Ishikawa (cell line): ENCODE data around the gene TPK1.

Source experiments
- CEBPB ChIP-seq: IDR thresholded peaks from 2 replicates; pipeline ENCODE4 v1.6.1; 2012
- CREB1 ChIP-seq: IDR thresholded peaks from 2 replicates; pipeline ENCODE4 v1.6.1; 2012; ENCODE audit warnings: low read depth
- EGR1 ChIP-seq: IDR thresholded peaks from 2 replicates; pipeline ENCODE4 v1.6.1; 2012
- EP300 ChIP-seq: IDR thresholded peaks from 2 replicates; pipeline ENCODE4 v1.6.1; 2012; ENCODE audit warnings: borderline replicate concordance
- FOXM1 ChIP-seq: IDR thresholded peaks from 2 replicates; pipeline ENCODE4 v1.6.1; 2012; ENCODE audit warnings: low read depth, borderline replicate concordance
- NFIC ChIP-seq: IDR thresholded peaks from 2 replicates; pipeline ENCODE4 v1.6.1; 2012
- RAD21 ChIP-seq: IDR thresholded peaks from 2 replicates; pipeline ENCODE4 v1.6.1; 2012; ENCODE audit warnings: low read depth
- TAF1 ChIP-seq: IDR thresholded peaks from 2 replicates; pipeline ENCODE4 v1.6.1; 2012; ENCODE audit warnings: low read depth, mild to moderate bottlenecking
- TCF12 ChIP-seq: IDR thresholded peaks from 2 replicates; pipeline ENCODE4 v1.6.1; 2012; ENCODE audit warnings: low read depth
- TEAD4 ChIP-seq: IDR thresholded peaks from 2 replicates; pipeline ENCODE4 v1.6.1; 2012
- YY1 ChIP-seq: IDR thresholded peaks from 2 replicates; pipeline ENCODE4 v1.6.1; 2012; ENCODE audit warnings: low read depth
- ZBTB7A ChIP-seq: IDR thresholded peaks from 2 replicates; pipeline ENCODE4 v1.6.1; 2012; ENCODE audit warnings: low read depth
- TF ChIP-seq, protein P1 (sequence below): IDR thresholded peaks from 2 replicates; pipeline ENCODE4 v1.6.1; 2012; ENCODE audit warnings: low read depth, mild to moderate bottlenecking
- TF ChIP-seq, protein P2 (sequence below): IDR thresholded peaks from 2 replicates; pipeline ENCODE4 v1.6.1; 2012
- TF ChIP-seq, protein P3 (sequence below): IDR thresholded peaks from 2 replicates; pipeline ENCODE4 v1.6.1; 2012

Gene TPK1

DNA sequence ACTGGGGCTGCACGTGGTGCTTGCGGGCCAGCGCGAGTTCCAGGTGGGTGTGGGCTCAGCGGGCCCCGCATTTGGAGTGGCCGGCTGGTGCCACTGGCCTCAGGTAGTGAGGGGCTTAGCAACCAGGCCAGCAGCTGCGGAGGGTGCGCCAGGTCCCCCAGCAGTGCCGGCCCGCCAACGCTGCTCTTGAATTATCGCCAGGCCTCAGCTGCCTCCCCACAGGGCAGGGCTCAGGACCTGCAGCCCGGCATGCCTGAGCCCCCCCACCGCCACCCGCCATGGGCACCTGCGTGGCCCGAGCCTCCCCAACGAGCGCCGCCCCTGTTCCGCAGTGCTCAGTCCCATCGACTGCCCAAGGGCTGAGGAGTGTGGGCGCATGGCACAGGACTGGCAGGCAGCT lies 185.4 kb downstream of the TPK1 start:
- TF ChIP-seq EGR1 (no peak), TAF1 (no peak), RAD21 (no peak)
- TF ChIP-seq, protein P1, sequence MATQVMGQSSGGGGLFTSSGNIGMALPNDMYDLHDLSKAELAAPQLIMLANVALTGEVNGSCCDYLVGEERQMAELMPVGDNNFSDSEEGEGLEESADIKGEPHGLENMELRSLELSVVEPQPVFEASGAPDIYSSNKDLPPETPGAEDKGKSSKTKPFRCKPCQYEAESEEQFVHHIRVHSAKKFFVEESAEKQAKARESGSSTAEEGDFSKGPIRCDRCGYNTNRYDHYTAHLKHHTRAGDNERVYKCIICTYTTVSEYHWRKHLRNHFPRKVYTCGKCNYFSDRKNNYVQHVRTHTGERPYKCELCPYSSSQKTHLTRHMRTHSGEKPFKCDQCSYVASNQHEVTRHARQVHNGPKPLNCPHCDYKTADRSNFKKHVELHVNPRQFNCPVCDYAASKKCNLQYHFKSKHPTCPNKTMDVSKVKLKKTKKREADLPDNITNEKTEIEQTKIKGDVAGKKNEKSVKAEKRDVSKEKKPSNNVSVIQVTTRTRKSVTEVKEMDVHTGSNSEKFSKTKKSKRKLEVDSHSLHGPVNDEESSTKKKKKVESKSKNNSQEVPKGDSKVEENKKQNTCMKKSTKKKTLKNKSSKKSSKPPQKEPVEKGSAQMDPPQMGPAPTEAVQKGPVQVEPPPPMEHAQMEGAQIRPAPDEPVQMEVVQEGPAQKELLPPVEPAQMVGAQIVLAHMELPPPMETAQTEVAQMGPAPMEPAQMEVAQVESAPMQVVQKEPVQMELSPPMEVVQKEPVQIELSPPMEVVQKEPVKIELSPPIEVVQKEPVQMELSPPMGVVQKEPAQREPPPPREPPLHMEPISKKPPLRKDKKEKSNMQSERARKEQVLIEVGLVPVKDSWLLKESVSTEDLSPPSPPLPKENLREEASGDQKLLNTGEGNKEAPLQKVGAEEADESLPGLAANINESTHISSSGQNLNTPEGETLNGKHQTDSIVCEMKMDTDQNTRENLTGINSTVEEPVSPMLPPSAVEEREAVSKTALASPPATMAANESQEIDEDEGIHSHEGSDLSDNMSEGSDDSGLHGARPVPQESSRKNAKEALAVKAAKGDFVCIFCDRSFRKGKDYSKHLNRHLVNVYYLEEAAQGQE: no peak
- TF ChIP-seq, protein P2, sequence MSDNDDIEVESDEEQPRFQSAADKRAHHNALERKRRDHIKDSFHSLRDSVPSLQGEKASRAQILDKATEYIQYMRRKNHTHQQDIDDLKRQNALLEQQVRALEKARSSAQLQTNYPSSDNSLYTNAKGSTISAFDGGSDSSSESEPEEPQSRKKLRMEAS: no peak
- TF ChIP-seq, protein P3, sequence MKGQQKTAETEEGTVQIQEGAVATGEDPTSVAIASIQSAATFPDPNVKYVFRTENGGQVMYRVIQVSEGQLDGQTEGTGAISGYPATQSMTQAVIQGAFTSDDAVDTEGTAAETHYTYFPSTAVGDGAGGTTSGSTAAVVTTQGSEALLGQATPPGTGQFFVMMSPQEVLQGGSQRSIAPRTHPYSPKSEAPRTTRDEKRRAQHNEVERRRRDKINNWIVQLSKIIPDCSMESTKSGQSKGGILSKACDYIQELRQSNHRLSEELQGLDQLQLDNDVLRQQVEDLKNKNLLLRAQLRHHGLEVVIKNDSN: no peak

DNA sequence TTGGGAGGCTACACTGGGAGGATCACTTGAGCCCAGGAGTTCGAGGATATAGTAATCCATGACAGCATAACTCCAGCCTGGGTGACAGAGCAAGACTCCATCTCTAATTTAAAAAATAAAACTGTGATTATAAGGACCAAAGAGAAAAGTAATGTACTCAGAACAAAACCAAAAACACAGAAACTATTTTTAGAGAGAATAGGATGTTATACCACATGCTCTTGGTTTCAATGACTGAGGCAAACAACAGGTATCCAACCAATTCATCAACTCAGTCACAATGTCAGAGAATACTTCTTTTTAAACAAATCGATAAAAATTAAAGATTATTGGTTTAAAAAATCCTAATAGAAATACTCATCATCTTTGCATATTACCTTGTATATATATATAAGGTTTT lies 186.7 kb downstream of the TPK1 start:
- no peak for TF ChIP-seq YY1

DNA sequence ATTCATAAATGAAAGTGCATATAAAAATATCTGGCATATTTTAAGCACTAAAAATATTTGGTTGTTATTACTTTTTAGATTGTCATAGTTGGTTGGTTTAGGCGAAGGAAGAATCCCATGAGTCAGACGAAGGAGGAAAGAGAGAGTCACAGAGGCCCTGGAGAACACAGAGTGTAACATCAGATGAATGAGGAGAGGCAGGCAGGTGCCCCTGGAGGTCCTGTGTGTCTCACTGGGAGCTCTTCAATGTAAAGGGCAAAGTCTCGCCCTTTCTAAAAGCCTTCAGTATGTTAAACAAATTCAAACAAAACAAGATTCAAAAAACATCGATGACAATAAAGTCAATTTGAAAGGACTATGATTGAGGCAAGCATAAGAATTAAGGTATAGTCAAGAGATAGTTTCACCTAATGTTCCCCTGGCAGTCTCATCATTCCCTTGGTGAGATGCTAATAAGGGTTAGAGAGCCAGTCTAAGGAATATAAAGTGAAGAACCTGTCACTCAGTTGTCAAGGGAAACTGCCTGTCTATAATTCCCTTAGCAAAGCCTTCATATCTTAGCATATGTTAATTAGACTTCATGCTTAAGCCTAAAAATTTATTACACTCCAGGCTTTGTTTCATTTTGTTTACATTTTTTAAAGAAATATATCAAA lies 194.3 kb downstream of the TPK1 start:
- TF ChIP-seq TEAD4: no peak
- TF ChIP-seq FOXM1: no peak
- no peak for TF ChIP-seq ZBTB7A
- TF ChIP-seq EP300: no peak
- TF ChIP-seq TAF1: no peak
- TF ChIP-seq, protein P3: no peak
- TF ChIP-seq CEBPB: no peak
- TF ChIP-seq YY1: no peak
- TF ChIP-seq RAD21: no peak
- no peak for TF ChIP-seq TCF12
- TF ChIP-seq NFIC: no peak
- TF ChIP-seq, protein P1: no peak
- no peak for TF ChIP-seq CREB1
- TF ChIP-seq, protein P2: no peak
- TF ChIP-seq EGR1: no peak

DNA sequence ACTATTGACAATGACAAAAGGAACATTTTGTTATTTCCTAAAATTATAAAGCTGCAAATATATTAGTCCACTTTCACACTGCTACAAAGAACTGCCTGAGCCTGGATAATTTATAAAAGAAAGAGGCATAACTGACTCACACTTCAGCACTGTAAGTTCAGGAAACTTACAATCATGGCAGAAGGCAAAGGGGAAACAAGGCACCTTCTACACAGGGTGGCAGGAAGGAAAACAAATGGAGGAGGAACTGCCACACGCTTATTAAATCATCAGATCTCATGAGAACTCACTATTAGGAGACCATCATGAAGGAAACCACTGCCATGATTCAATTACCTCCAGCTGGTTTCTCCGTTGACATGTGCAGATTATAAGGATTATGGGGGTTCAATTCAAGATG lies 203.1 kb downstream of the TPK1 start:
- TF ChIP-seq TCF12: no peak
- no peak for TF ChIP-seq EP300

DNA sequence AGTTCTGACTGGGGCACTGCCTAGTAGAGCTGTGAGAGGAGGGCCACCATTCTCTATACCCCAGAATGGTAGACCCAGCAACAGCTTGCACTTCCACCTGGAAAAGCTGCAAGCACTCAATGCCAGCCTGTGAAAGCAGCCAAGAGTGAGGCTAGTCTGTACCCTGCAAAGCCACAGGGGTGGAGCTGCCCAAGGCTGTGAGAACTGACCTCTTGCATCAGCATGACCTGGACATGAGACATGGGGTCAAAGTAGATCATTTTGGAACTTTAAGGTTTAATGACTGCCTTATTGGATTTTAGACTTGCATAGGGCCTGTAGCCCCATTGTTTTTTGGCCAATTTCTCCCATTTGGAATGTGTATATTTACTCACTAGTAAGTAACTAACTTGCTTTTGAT lies 206.3 kb downstream of the TPK1 start:
- TF ChIP-seq ZBTB7A: no peak
- no peak for TF ChIP-seq EP300

DNA sequence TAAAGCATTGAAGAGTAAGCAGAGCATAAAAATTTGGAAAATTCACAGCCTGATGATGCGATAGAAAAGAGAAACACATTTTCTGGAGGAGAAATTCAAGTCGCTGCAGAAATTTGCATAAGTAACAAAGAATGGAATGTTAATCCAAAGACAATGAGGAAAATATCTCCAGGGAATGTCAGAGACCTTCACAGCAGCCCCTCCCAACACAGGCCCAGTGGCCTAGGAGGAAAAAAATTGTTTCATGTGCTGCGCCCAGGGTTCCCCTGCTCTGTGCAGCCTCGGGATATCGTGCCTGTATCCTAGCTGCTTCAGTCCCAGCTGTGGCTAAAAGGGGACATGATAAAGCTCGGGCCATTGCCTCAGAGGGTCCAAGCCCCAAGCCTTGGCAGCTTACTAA lies 206.8 kb downstream of the TPK1 start:
- TF ChIP-seq NFIC (no peak), YY1 (no peak), TCF12 (no peak), ZBTB7A (no peak), TEAD4 (no peak), TAF1 (no peak), RAD21 (no peak), EP300 (no peak), CEBPB (no peak), CREB1 (no peak), FOXM1 (no peak), EGR1 (no peak)
- TF ChIP-seq, protein P1: no peak
- TF ChIP-seq, protein P3: no peak
- TF ChIP-seq, protein P2: no peak
